ENCODE results near the gene RTP3. TPM values are rescaled to one million over a fixed set of nuclear protein-coding genes. Genes with fewer than 3 reads are reported as not detected.
"Not testable (repeated sequence)": the region's sequence is repeated elsewhere in the genome, so short reads cannot be mapped to it uniquely, and the experiment has no call there.

Gene RTP3
- total RNA-seq, 4 donors from 2014 or later: not detected

- DNase-seq: no peak
- no peak overlapping the region for H3K27ac ChIP-seq
- no peaks in the 10 kb centered on the region for H3K9me3 ChIP-seq
- H3K36me3 ChIP-seq: peaks cover 3 to 7% of the 10 kb centered on the region in 2 donors
- no peaks in the 10 kb centered on the region for H3K27me3 ChIP-seq
- intact Hi-C loops (cut with DNase I): no loop called here
- TF ChIP-seq CTCF (IDR thresholded peaks at IDR 0.05) (no peak), POLR2A (IDR thresholded peaks at IDR 0.05) (no peak)
- no peak overlapping the region for H3K4me3 ChIP-seq (replicated peaks in 1 of 3)
- H3K4me1 ChIP-seq: no peaks in the 10 kb centered on the region
- WGBS, 2 donors: 92% methylated on average over 9 of the region's 9 CpGs
Measured at GRCh38 chr3:46521096-46521495, 23.3 kb downstream of the RTP3 start.

- H3K27ac ChIP-seq; DNase-seq; H3K9me3 ChIP-seq; H3K4me3 ChIP-seq (replicated peaks in 1 of 3); H3K4me1 ChIP-seq; intact Hi-C loops (cut with DNase I); H3K27me3 ChIP-seq: not testable (repeated sequence)
- WGBS, 2 donors: 83 to 94% methylated on average over 4 of the region's 4 CpGs
- H3K36me3 ChIP-seq: peaks cover 8 to 18% of the 10 kb centered on the region in 2 donors
Measured at GRCh38 chr3:46522201-46522600, 24.4 kb downstream of the RTP3 start.

GRCh38 chr3:46523556-46523955 is 25.8 kb downstream of the RTP3 start:
- Histone ChIP-seq H3K36me3 (peaks cover 5 to 20% of the 10 kb centered on the region in 2 donors), H3K4me3 (replicated peaks in 1 of 3) (no peak overlapping the region), H3K9me3 (no peaks in the 10 kb centered on the region), H3K4me1 (no peaks in the 10 kb centered on the region), H3K27me3 (no peaks in the 10 kb centered on the region), H3K27ac (no peak overlapping the region)
- DNase-seq: no peak
- intact Hi-C loops (cut with DNase I): no loop called here
- 95 to 97% methylated on average over 2 of the region's 2 CpGs for WGBS, 2 donors
- TF ChIP-seq CTCF (IDR thresholded peaks at IDR 0.05): no peak
- no peak for TF ChIP-seq POLR2A (IDR thresholded peaks at IDR 0.05)

GRCh38 chr3:46524008-46524407 is 26.2 kb downstream of the RTP3 start:
- Histone ChIP-seq H3K4me1 (no peaks in the 10 kb centered on the region), H3K4me3 (replicated peaks in 1 of 3) (no peak overlapping the region), H3K36me3 (peaks cover 4 to 20% of the 10 kb centered on the region in 2 donors), H3K27me3 (no peaks in the 10 kb centered on the region), H3K9me3 (no peaks in the 10 kb centered on the region), H3K27ac (no peak overlapping the region)
- WGBS, 2 donors: 60 to 62% methylated on average over 3 of the region's 3 CpGs
- intact Hi-C loops (cut with DNase I): no loop called here
- peak; percentile 36 to 59 for DNase-seq
- TF ChIP-seq POLR2A (IDR thresholded peaks at IDR 0.05) (no peak), CTCF (IDR thresholded peaks at IDR 0.05) (no peak)

- no peak overlapping the region for H3K27ac ChIP-seq
- intact Hi-C loops (cut with DNase I): no loop called here
- no peak for DNase-seq
- 94 to 95% methylated on average over 3 of the region's 3 CpGs for WGBS, 2 donors
- H3K27me3 ChIP-seq: no peaks in the 10 kb centered on the region
- H3K4me3 ChIP-seq (replicated peaks in 1 of 3): no peak overlapping the region
- no peaks in the 10 kb centered on the region for H3K4me1 ChIP-seq
- H3K9me3 ChIP-seq: no peaks in the 10 kb centered on the region
- no peak for TF ChIP-seq POLR2A (IDR thresholded peaks at IDR 0.05)
- no peak for TF ChIP-seq CTCF (IDR thresholded peaks at IDR 0.05)
- H3K36me3 ChIP-seq: peaks cover 4 to 13% of the 10 kb centered on the region in 2 donors
Measured at GRCh38 chr3:46524832-46525231, 27.1 kb downstream of the RTP3 start.

- intact Hi-C loops (cut with DNase I): no loop called here
- TF ChIP-seq POLR2A (IDR thresholded peaks at IDR 0.05) (no peak), CTCF (IDR thresholded peaks at IDR 0.05) (no peak)
- Histone ChIP-seq H3K4me3 (replicated peaks in 1 of 3) (no peak overlapping the region), H3K4me1 (no peaks in the 10 kb centered on the region), H3K36me3 (peaks cover 12 to 13% of the 10 kb centered on the region in 2 donors), H3K27ac (no peak overlapping the region), H3K9me3 (no peaks in the 10 kb centered on the region), H3K27me3 (no peaks in the 10 kb centered on the region)
- WGBS, 2 donors: 93 to 94% methylated on average over 5 of the region's 5 CpGs
- no peak for DNase-seq
Measured at GRCh38 chr3:46527239-46527638, 29.5 kb downstream of the RTP3 start.

Measured in thyroid gland (tissue), 4 donors.